HG03060 (cell line): ENCODE measurements around the gene EMC9.

Experiments
- ATAC-seq: cut with Tn5 transposase; IDR thresholded peaks from one replicate; pipeline ENCODE4 v1.9.1; 2021; ENCODE audit warnings: low read depth, moderate number of reproducible peaks; ENCODE audit not compliant: unreplicated experiment

EMC9 gene

DNA sequence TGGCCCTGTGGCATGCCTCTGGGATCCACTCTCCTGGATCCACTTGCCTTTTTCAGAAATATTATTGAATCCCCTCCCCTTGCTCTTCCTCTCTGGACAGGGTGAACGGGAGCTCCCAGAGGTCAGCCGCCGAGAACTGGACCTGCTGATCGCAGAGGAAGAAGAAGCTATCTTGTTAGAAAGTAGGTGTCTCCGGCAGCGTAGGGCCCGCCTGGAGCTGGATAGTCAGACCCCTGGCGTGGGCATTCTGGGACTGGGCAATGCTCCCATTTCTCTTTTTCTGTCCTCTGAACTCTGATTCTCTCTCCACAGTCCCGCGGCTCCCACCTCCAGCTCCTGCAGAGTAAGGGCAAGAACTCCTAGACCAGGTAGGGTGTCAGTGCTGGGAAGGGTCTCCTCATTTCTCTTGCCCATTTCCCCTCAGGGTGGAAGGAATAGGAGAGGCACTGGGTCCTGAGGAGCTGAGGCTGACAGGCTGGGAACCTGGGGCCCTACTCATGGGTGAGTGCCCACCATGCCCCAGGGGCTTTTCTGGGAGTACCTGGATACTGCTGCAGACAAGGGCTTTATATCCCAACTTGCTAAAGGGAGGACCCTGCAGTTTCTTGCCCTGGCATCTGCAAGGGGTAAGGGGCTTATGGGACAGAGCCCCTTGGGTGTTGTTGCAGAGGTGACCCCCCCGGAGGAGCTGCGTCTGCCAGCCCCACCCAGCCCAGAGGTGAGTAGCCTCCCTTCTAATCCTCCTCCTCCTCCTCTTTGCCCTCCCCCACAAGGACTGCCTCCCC lies 35.8 kb upstream of the EMC9 start:
- no peak for ATAC-seq

- ATAC-seq = no peak
Observed at GRCh38 chr14:24176599-24176998, 35.2 kb upstream of the EMC9 start.

DNA sequence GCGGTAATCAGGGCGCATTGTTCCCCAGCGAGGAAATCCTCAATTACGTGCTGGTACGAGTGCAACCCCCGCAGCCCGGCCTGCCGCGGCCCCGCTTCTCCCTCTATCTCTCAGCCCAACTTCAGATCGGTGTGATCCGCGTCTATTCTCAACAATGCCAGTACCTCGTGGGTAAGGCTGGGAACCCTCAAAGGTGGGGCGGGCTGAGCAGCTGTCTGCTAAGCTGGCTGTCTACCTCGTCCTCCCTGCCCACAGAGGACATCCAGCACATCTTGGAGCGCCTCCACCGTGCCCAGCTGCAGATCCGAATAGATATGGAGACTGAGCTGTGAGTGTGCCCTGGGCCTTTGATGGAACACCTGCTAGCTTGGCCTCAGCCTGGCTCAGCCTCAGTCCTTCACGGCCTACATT lies 31.5 kb upstream of the EMC9 start:
- ATAC-seq = no peak

DNA sequence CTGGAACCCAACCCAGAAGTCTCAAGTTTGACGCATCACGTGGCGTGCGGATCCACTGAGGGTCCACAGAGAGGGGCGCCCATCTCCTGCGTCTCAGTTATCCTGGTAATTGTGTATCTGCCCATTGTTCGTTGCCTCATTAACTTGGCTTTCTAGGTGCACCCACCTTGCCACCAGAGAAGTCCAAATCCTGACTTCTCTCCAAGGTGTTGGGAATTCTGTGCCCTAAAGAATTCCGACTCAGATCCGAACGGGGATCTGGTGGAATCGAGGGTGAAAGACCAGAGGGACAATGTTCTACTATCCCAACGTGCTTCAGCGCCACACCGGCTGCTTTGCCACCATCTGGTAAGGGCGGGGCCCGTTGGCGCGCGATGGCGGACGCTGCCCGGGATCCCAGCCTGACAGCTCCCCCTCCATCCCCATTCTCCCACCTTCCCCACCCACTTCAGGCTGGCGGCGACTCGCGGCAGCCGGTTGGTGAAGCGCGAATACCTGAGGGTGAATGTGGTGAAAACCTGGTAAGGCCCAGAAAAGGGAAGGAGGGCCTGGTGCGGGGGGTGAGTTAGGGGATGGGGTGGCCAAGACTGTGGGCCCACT lies 31.0 kb upstream of the EMC9 start:
- ATAC-seq = no peak

DNA sequence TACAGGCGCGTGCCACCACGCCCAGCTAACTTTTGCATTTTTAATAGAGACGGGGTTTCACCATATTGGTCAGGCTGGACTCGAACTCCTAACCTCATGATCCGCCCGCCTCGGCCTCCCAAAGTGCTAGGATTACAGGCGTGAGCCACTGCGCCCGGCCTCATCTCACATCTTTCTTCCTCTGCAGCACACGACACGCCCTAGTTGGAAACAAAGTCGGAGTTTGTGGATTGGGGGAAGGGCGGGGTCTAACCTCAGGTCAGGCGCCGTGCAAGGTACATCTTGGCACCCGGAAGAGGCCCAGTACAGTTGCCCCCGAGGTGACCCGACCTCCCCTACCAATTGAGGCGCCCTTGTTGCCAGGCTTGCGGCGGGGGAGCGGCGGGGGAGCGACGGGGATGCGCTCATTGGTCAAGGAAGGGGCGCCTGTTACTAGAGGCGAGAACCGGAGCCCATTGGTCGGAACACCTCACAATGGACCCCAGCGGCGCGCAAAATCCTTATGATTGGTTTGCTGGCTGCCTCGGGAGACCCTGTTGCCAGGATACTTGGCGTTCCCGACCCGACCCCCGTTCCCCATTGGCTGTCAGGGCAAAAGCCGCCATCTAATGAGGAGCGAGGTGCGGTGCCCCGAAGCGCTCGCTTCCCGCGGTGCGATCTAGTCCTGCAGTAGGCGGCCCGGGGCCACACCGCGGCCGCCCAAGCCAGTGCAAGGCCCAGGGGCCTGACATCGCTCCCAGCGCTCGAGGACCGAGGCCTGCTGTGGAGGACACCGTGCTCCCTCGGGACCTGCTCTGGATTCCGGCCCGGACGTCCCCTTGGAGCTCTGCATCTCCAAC lies 30.2 kb upstream of the EMC9 start, which contains the start of gene REC8:
Gene REC8, plus strand, starts transcription at position 659 of the 839 bp plus-strand sequence. CDS start 473 bp downstream, outside the sequence.
- ATAC-seq = peak; percentile 37

GRCh38 chr14:24167469-24168114 lies 26.2 kb upstream of the EMC9 start:
- no peak for ATAC-seq

GRCh38 chr14:24165785-24166184 lies 24.4 kb upstream of the EMC9 start:
- no peak for ATAC-seq

GRCh38 chr14:24164518-24164991 lies 23.2 kb upstream of the EMC9 start:
- no peak for ATAC-seq

- no peak for ATAC-seq
Observed at GRCh38 chr14:24162093-24162492, 20.7 kb upstream of the EMC9 start.

DNA sequence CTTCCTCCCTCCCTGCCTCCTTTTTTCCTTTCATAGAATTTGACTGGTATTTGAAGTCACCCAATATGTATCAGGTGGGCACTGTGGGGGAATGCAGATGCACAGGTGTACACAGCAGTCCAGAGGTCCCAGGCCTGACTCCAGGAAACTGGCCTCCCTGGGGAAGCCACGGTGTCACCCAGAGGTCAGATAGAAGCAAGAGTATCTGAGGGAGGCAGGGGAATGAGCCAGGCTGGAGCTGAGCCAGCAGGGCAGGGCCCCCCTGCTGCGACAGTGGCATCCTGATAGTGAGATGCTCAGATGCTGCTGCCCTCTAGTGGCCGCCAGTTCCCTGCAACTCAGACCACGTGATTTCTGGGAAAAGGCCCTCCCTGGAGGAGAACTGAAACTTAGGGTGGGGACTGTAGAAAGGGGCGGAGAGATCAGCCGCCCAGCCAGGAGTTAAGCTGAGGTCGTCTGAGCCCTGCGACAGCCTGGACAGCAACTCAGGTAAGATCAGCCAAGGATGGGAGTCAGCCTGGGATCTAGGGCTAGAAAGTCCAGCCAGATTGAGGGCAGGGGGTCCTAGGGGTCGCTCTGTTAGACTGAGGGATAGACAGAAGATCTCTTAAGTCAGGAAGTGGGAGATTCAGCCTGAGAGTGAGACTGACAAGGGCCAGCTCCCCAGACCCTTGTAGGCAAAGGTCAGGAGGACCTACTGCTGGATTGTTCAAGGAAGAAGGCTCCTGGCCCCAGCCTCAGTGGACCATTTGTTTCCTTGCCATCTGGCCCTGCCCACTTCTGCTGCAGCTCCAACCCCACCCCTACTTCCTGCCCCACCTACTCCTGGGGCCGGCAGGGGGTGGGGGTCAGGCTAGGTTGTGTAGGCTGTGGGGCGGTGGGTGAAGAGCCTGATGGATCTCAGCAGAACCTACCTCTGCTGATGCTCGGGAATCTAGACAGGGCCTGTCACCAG lies 19.7 kb upstream of the EMC9 start, which contains the start of gene IRF9:
Gene IRF9, plus strand, starts transcription at position 416 of the 955 bp plus-strand sequence. CDS start 880 bp downstream, outside the sequence.
- peak; percentile 59 for ATAC-seq

GRCh38 chr14:24160499-24160849 lies 19.1 kb upstream of the EMC9 start:
- ATAC-seq = no peak

DNA sequence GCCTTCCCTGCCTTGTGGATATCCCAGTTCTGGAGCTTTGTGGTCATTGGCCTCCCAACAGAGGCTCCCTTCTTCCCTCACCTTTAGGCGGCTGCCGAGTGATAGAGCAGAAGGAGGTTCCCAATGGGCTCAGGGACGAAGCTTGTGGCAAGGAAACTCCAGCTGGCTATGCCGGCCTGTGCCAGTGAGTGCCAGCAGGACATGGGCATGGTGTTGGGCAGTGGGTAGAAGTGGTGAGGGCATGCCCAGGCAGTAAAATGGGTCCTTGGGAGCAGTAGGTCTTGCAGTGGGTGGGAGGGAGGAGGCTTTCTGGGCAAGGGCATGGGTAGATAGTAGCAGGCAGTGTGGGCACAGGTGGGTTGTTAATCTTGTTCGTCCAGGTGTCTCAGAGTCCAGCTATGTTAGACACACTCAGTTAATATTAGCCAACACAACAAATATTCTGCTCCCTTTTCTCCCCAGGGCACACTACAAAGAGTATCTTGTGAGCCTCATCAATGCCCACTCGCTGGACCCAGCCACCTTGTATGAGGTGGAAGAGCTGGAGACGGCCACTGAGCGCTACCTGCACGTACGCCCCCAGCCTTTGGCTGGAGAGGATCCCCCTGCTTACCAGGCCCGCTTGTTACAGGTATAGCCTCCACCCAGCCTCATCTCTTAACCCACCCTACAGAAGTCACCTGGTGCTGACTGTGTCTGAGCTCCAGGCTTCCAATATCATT lies 18.5 kb upstream of the EMC9 start:
- ATAC-seq = no peak

DNA sequence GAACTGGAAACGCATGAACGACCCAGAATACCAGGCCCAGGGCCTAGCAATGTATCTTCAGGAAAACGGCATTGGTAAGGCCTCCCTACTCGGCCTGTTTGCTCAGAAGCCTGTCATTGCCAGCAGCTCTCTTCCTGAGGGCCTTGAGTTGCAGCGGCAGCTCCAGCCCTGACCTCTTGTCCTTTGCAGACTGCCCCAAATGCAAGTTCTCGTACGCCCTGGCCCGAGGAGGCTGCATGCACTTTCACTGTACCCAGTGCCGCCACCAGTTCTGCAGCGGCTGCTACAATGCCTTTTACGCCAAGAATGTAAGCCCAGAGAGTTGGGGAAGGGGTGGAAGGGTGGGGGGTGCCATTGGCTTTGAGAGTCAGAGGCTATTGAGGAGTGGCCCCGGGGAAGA lies 15.9 kb upstream of the EMC9 start:
- no peak for ATAC-seq

- no peak for ATAC-seq
Observed at GRCh38 chr14:24156840-24157239, 15.4 kb upstream of the EMC9 start.

- ATAC-seq = no peak
Observed at GRCh38 chr14:24155100-24155499, 13.7 kb upstream of the EMC9 start.

DNA sequence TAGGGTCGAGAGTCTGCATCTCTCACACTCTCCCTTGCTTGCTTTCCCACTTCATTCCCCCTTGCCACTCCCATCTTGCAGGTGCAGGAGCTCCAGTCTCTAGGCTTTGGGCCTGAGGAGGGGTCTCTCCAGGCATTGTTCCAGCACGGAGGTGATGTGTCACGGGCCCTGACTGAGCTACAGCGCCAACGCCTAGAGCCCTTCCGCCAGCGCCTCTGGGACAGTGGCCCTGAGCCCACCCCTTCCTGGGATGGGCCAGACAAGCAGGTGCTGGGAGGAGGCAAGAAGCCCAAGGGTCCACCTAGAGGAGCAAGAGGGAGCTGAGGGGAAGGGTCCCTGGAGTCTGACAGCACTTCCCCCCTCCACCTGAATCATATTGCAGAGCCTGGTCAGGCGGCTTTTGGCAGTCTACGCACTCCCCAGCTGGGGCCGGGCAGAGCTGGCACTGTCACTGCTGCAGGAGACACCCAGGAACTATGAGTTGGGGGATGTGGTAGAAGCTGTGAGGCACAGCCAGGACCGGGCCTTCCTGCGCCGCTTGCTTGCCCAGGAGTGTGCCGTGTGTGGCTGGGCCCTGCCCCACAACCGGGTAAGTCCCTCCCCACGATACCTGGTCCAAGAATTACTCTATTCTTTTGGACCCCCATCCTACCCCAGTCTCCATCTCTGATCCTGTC lies 10.2 kb upstream of the EMC9 start:
- ATAC-seq = no peak

- ATAC-seq = no peak
Observed at GRCh38 chr14:24150993-24151392, 9.6 kb upstream of the EMC9 start.

GRCh38 chr14:24150567-24150966 lies 9.2 kb upstream of the EMC9 start:
- no peak for ATAC-seq
